ENCODE data around the gene RIMBP2. TPM values are rescaled to one million over a fixed set of nuclear protein-coding genes. Genes with fewer than 3 reads are reported as not detected.

Gene RIMBP2
- total and polyA plus RNA-seq, 9 of the 15 experiments (the other 6 are each of a cell fraction or from before 2014, with no cell fraction given) = not detected

GRCh38 chr12:130414381-130414780 lies 301.7 kb downstream of the RIMBP2 start (continued):
- no peak for TF ChIP-seq TCF3 (CRISPR knock-in tag; IDR thresholded peaks at IDR 0.05)
- TF ChIP-seq TRIM24 (IDR thresholded peaks at IDR 0.05) = no peak
- TF ChIP-seq PCBP1 (IDR thresholded peaks at IDR 0.05; ENCODE audit: low read depth, low read length, poor library complexity, severe bottlenecking) = no peak
- TF ChIP-seq NCOA2 (IDR thresholded peaks at IDR 0.05; ENCODE audit: partially characterized antibody in 2 of 2) = no peak
- no peak for TF ChIP-seq ILK (tag; IDR thresholded peaks at IDR 0.05; ENCODE audit: borderline replicate concordance, low read depth)

GRCh38 chr12:130413909-130414308 lies 302.2 kb downstream of the RIMBP2 start:
- Histone ChIP-seq H3K4me3 (no peak overlapping the region), H3K27me3 (ENCODE audit: control insufficient read depth in 2 of 2, insufficient read depth in 2 of 2, low read length in 2 of 2) (peaks cover 12 to 29% of the 10 kb centered on the region in 2 experiments; a peak in 4 of 5 replicates), H2AFZ (ENCODE audit: low read depth, low read length) (no peak overlapping the region), H3K4me2 (ENCODE audit: insufficient read depth, low read length) (no peak overlapping the region), H3K79me2 (ENCODE audit: control insufficient read depth, insufficient read depth, low read length) (no peaks in the 10 kb centered on the region), H4K20me1 (replicated peaks; ENCODE audit: control insufficient read depth, insufficient read depth, low read length) (no peaks in the 10 kb centered on the region), H3K9me3 (replicated peaks; ENCODE audit: control insufficient read depth, insufficient read depth, low read depth, low read length) (no peaks in the 10 kb centered on the region), H3K27ac (ENCODE audit: extremely low read depth, low read depth, low read length) (no peak overlapping the region), H3K4me1 (replicated peaks in 1 of 2; ENCODE audit: control insufficient read depth in 2 of 2, insufficient read depth in 2 of 2, low read length in 2 of 2) (no peaks in the 10 kb centered on the region), H3K9ac (ENCODE audit: insufficient read depth in 1 of 2, low read depth in 2 of 2, low read length in 2 of 2) (no peak overlapping the region), H3K36me3 (ENCODE audit: control insufficient read depth, insufficient read depth, low read length) (no peaks in the 10 kb centered on the region), H3K9me1 (ENCODE audit: control insufficient read depth, insufficient read depth, low read length) (no peaks in the 10 kb centered on the region)
- CTCF ChIA-PET (ENCODE audit: low intra/inter-chr PET ratio) = no interaction called here
- DNase-seq (ENCODE audit: extremely low read depth in 1 of 4, low spot score in 3 of 4) (no peak), FAIRE-seq (no peak), ATAC-seq (no peak)
- POLR2A ChIA-PET = no interaction called here
- intact Hi-C loops (cut with micrococcal nuclease) = no loop called here
- in situ Hi-C loops (cut with MboI) = no loop called here
- no TSS peak for BruUV-seq (replicated peaks)
- WGBS (ENCODE audit: insufficient coverage, low coverage, missing lambda C conversion rate) = under 1% methylated on average over 17 of the region's 18 CpGs
- TF ChIP-seq NR1H2 (CRISPR knock-in tag; IDR thresholded peaks at IDR 0.05) (no peak), REST (IDR thresholded peaks at IDR 0.05; ENCODE audit: borderline replicate concordance) (no peak), REST (CRISPR knock-in tag; IDR thresholded peaks at IDR 0.05; ENCODE audit: low read depth) (no peak), KLF13 (tag; IDR thresholded peaks at IDR 0.05; ENCODE audit: borderline replicate concordance, low read depth) (no peak), THRB (CRISPR knock-in tag; conservative IDR thresholded peaks at IDR 0.05) (no peak), POLR2AphosphoS2 (IDR thresholded peaks at IDR 0.05; ENCODE audit: low read length) (no peak)

Data from K562 (cell line).